Measurements from ENCODE around the gene FOXI1.

Gene FOXI1

DNA sequence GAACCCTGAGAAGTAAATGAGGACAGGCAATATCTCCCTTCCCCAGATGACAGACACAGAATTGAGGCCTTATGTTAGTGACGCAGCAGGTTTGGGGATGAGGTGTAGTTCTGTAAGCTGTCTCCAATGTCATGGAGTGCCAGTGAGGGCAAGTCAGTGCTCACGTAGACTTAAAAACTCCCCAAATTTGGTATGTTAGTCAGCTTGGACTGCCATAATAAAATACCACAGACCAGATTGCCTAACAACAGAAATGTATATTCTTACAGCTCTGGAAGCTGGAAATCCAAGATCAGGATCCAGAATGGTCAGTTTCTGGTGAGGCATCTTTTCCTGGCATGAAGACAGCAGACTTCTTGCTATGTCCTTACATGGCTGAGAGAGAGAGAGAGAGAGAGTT is 14.9 kb downstream of the FOXI1 start:
- ChIA-PET POLR2A (no interaction called here), CTCF (interaction anchor here (1.0 to 1.5 kb wide), 2 partner anchors 50 to 63 kb away, joined by 4 to 6 read pairs; no protein-coding TSS in a partner anchor)
- TF ChIP-seq ZNF510 (tag by site-specific recombination; IDR thresholded peaks at IDR 0.05; ENCODE audit: insufficient replicate concordance) (no peak), ZNF10 (tag by site-specific recombination; IDR thresholded peaks at IDR 0.05) (no peak), ZNF530 (tag by site-specific recombination; IDR thresholded peaks at IDR 0.05; ENCODE audit: low read depth) (no peak), ZFP69B (tag by site-specific recombination; IDR thresholded peaks at IDR 0.05) (no peak), ZNF48 (tag by site-specific recombination; IDR thresholded peaks at IDR 0.05) (no peak), TCF7L2 (IDR thresholded peaks at IDR 0.05; ENCODE audit: borderline replicate concordance, low read depth, low read length) (no peak), ZNF335 (tag by site-specific recombination; conservative IDR thresholded peaks at IDR 0.05) (no peak), WT1 (tag by site-specific recombination; IDR thresholded peaks at IDR 0.05) (no peak), ZNF600 (tag by site-specific recombination; IDR thresholded peaks at IDR 0.05) (no peak), ZNF132 (tag by site-specific recombination; IDR thresholded peaks at IDR 0.05; ENCODE audit: borderline replicate concordance) (no peak), HOXA7 (CRISPR knock-in tag; IDR thresholded peaks at IDR 0.05; ENCODE audit: borderline replicate concordance) (no peak)
- TF ChIP-seq, protein P1, sequence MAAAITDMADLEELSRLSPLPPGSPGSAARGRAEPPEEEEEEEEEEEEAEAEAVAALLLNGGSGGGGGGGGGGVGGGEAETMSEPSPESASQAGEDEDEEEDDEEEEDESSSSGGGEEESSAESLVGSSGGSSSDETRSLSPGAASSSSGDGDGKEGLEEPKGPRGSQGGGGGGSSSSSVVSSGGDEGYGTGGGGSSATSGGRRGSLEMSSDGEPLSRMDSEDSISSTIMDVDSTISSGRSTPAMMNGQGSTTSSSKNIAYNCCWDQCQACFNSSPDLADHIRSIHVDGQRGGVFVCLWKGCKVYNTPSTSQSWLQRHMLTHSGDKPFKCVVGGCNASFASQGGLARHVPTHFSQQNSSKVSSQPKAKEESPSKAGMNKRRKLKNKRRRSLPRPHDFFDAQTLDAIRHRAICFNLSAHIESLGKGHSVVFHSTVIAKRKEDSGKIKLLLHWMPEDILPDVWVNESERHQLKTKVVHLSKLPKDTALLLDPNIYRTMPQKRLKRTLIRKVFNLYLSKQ (tag by site-specific recombination; IDR thresholded peaks at IDR 0.05; ENCODE audit: borderline replicate concordance), result no peak
- Histone ChIP-seq H3K9me3 (ENCODE audit: control insufficient read depth, insufficient read depth, low read depth, low read length) (no peaks in the 10 kb centered on the region), H3K4me3 (ENCODE audit: low read depth, low read length) (no peak overlapping the region), H3K4me1 (ENCODE audit: control insufficient read depth, insufficient read depth, low read length) (no peaks in the 10 kb centered on the region), H3K27ac (ENCODE audit: extremely low read depth, low read depth, low read length) (no peak overlapping the region), H3K36me3 (ENCODE audit: control insufficient read depth in 2 of 2, insufficient read depth in 1 of 2, low read length in 2 of 2) (no peaks in the 10 kb centered on the region)

DNA sequence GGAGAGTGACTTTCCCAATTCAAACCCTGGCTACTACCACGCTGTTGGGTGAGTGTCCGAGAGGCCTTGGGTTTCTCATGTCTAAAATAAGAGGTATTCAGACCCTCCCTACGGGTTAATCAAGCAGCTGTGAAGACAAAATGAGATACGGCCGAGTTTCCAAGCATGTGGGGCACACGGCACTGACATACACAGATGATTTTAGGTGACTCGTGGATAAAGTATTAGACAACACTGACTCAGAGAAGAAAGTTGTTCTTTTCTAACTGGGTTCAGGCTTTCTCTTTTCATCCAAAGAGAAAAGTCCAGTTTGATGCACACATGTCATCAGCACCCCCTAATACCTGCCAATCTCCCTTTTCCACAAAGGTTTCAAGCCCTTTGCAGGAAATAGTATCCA is 15.6 kb downstream of the FOXI1 start:
- H3K27ac ChIP-seq (ENCODE audit: extremely low read depth, low read depth, low read length), result no peak overlapping the region
- H3K4me3 ChIP-seq (ENCODE audit: low read depth, low read length), result no peak overlapping the region
- POLR2A ChIA-PET, result no interaction called here
- no peaks in the 10 kb centered on the region for H3K4me1 ChIP-seq (ENCODE audit: control insufficient read depth, insufficient read depth, low read length)
- no peaks in the 10 kb centered on the region for H3K9me3 ChIP-seq (ENCODE audit: control insufficient read depth, insufficient read depth, low read depth, low read length)
- CTCF ChIA-PET, result interaction anchor here (1.3 to 1.8 kb wide), 2 partner anchors 20 to 64 kb away, joined by 6 read pairs; no protein-coding TSS in a partner anchor
- H3K36me3 ChIP-seq (ENCODE audit: control insufficient read depth in 2 of 2, insufficient read depth in 1 of 2, low read length in 2 of 2), result no peaks in the 10 kb centered on the region
- TF ChIP-seq, protein P2, sequence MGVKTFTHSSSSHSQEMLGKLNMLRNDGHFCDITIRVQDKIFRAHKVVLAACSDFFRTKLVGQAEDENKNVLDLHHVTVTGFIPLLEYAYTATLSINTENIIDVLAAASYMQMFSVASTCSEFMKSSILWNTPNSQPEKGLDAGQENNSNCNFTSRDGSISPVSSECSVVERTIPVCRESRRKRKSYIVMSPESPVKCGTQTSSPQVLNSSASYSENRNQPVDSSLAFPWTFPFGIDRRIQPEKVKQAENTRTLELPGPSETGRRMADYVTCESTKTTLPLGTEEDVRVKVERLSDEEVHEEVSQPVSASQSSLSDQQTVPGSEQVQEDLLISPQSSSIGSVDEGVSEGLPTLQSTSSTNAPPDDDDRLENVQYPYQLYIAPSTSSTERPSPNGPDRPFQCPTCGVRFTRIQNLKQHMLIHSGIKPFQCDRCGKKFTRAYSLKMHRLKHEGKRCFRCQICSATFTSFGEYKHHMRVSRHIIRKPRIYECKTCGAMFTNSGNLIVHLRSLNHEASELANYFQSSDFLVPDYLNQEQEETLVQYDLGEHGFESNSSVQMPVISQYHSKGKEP (tag by site-specific recombination; IDR thresholded peaks at IDR 0.05), result no peak
- no peak for TF ChIP-seq ZSCAN30 (tag by site-specific recombination; IDR thresholded peaks at IDR 0.05)
- TF ChIP-seq ZIC2 (tag by site-specific recombination; IDR thresholded peaks at IDR 0.05), result no peak
- TF ChIP-seq ZNF76 (tag by site-specific recombination; IDR thresholded peaks at IDR 0.05; ENCODE audit: borderline replicate concordance, low read depth), result no peak
- no peak for TF ChIP-seq ZNF274 (IDR thresholded peaks at IDR 0.05; ENCODE audit: low read length)
- TF ChIP-seq ZNF274 (tag by site-specific recombination; IDR thresholded peaks at IDR 0.05; ENCODE audit: borderline replicate concordance), result no peak
- no peak for TF ChIP-seq GFI1B (tag by site-specific recombination; IDR thresholded peaks at IDR 0.05)
- TF ChIP-seq MZF1 (tag by site-specific recombination; IDR thresholded peaks at IDR 0.05; ENCODE audit: borderline replicate concordance), result no peak
- no peak for TF ChIP-seq EGR2 (tag by site-specific recombination; IDR thresholded peaks at IDR 0.05; ENCODE audit: low read depth)
- TF ChIP-seq ZNF776 (tag by site-specific recombination; IDR thresholded peaks at IDR 0.05; ENCODE audit: borderline replicate concordance), result no peak
- TF ChIP-seq, protein P3, sequence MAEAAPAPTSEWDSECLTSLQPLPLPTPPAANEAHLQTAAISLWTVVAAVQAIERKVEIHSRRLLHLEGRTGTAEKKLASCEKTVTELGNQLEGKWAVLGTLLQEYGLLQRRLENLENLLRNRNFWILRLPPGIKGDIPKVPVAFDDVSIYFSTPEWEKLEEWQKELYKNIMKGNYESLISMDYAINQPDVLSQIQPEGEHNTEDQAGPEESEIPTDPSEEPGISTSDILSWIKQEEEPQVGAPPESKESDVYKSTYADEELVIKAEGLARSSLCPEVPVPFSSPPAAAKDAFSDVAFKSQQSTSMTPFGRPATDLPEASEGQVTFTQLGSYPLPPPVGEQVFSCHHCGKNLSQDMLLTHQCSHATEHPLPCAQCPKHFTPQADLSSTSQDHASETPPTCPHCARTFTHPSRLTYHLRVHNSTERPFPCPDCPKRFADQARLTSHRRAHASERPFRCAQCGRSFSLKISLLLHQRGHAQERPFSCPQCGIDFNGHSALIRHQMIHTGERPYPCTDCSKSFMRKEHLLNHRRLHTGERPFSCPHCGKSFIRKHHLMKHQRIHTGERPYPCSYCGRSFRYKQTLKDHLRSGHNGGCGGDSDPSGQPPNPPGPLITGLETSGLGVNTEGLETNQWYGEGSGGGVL (tag by site-specific recombination; IDR thresholded peaks at IDR 0.05), result no peak
- TF ChIP-seq, protein P4, sequence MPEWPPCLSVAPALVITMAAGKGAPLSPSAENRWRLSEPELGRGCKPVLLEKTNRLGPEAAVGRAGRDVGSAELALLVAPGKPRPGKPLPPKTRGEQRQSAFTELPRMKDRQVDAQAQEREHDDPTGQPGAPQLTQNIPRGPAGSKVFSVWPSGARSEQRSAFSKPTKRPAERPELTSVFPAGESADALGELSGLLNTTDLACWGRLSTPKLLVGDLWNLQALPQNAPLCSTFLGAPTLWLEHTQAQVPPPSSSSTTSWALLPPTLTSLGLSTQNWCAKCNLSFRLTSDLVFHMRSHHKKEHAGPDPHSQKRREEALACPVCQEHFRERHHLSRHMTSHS (tag by site-specific recombination; IDR thresholded peaks at IDR 0.05), result no peak
- TF ChIP-seq, protein P5, sequence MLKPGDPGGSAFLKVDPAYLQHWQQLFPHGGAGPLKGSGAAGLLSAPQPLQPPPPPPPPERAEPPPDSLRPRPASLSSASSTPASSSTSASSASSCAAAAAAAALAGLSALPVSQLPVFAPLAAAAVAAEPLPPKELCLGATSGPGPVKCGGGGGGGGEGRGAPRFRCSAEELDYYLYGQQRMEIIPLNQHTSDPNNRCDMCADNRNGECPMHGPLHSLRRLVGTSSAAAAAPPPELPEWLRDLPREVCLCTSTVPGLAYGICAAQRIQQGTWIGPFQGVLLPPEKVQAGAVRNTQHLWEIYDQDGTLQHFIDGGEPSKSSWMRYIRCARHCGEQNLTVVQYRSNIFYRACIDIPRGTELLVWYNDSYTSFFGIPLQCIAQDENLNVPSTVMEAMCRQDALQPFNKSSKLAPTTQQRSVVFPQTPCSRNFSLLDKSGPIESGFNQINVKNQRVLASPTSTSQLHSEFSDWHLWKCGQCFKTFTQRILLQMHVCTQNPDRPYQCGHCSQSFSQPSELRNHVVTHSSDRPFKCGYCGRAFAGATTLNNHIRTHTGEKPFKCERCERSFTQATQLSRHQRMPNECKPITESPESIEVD (tag by site-specific recombination; IDR thresholded peaks at IDR 0.05), result no peak
- no peak for TF ChIP-seq ZNF16 (tag by site-specific recombination; IDR thresholded peaks at IDR 0.05; ENCODE audit: low read depth)
- no peak for TF ChIP-seq SETDB1 (IDR thresholded peaks at IDR 0.05; ENCODE audit: insufficient read length, low read length)
- no peak for TF ChIP-seq ZNF416 (tag by site-specific recombination; IDR thresholded peaks at IDR 0.05)
- TF ChIP-seq, protein P6, sequence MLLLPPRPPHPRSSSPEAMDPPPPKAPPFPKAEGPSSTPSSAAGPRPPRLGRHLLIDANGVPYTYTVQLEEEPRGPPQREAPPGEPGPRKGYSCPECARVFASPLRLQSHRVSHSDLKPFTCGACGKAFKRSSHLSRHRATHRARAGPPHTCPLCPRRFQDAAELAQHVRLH (tag by site-specific recombination; IDR thresholded peaks at IDR 0.05), result no peak

Measured in HEK293 (cell line).